ENCODE data around the gene MPPE1.
"Not testable (repeated sequence)": the region's sequence is repeated elsewhere in the genome, so short reads cannot be mapped to it uniquely, and the experiment has no call there.

The MPPE1 gene

DNA sequence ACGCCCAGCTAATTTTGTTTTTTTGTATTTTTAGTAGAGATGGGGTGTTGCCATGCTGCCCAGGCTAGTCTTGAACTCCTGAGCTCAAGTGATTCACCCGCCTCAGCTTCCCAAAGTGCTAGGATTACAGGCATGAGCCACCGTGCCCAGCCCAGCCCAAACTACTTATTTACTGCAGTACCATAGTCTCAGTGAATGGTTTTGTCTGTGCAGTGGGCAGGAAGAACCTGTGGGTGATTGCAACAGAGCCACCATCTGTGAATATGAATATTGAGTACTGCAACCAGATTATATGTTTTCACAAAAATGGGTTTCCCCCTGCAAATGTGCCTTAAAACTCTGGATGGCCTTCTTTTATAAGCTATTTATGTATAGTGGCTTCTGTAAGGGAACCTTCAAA lies 9.1 kb downstream of the MPPE1 start:
- TF ChIP-seq, protein P1, sequence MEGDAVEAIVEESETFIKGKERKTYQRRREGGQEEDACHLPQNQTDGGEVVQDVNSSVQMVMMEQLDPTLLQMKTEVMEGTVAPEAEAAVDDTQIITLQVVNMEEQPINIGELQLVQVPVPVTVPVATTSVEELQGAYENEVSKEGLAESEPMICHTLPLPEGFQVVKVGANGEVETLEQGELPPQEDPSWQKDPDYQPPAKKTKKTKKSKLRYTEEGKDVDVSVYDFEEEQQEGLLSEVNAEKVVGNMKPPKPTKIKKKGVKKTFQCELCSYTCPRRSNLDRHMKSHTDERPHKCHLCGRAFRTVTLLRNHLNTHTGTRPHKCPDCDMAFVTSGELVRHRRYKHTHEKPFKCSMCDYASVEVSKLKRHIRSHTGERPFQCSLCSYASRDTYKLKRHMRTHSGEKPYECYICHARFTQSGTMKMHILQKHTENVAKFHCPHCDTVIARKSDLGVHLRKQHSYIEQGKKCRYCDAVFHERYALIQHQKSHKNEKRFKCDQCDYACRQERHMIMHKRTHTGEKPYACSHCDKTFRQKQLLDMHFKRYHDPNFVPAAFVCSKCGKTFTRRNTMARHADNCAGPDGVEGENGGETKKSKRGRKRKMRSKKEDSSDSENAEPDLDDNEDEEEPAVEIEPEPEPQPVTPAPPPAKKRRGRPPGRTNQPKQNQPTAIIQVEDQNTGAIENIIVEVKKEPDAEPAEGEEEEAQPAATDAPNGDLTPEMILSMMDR (conservative IDR thresholded peaks at IDR 0.05) = no peak
- no peak overlapping the region for H3K27ac ChIP-seq

DNA sequence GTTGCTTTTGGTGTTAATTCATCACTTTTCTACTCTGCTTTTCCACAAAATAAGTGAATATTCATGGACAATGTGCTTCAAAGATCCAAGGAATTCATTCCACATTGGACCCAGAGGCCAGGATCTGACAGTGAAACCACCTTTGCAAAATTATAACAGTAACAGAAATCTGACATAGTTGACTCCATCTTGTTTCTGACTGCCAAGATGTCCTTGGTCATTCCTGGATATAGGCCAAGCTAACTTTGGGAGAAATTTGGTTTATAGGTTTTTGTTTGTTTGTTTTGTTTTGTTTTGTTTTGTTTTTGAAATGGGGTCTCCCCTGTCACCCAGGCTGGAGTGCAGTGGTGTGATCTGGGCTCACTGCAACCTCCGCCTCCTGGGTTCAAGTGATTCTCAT lies 10.3 kb downstream of the MPPE1 start:
- H3K27ac ChIP-seq = no peak overlapping the region
- TF ChIP-seq, protein P1 (conservative IDR thresholded peaks at IDR 0.05) = no peak

DNA sequence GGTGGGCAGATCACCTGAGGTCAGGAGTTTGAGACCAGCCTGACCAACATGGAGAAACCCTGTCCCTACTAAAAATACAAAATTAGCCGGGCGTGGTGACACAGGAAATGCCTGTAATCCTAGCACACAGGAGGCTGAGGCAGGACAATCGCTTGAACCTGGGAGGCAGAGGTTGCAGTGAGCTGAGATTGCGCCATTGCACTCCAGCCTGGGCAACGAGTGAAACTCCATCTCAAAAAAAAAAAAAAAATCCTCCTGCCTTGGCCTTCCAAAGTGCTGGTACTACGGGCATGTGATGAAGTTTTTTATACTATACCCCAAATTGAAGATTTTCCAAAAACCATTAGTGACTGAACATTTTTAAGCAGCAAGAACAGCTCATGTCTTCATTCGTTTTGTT lies 15.7 kb downstream of the MPPE1 start:
- not testable (repeated sequence) for H3K27ac ChIP-seq

DNA sequence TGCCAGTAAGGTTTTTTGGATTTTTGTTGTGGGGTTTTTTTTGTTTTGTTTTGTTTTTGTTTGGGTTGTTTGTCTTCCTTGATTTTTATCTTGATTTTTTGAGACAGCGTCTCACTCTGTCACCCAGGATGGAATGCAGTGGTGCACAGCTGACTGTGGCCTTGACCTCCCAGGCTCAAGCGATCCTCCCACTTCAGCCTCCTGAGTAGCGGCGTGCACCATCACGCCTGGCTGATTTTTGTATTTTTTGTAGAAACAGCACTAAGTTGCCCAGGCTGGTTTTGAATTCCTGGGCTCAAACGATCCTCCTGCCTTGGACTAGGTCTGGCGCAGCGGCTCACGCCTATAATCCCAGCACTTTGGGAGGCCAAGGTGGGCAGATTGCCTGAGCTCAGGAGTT lies 16.4 kb downstream of the MPPE1 start:
- TF ChIP-seq, protein P1 (conservative IDR thresholded peaks at IDR 0.05) = no peak
- no peak overlapping the region for H3K27ac ChIP-seq

DNA sequence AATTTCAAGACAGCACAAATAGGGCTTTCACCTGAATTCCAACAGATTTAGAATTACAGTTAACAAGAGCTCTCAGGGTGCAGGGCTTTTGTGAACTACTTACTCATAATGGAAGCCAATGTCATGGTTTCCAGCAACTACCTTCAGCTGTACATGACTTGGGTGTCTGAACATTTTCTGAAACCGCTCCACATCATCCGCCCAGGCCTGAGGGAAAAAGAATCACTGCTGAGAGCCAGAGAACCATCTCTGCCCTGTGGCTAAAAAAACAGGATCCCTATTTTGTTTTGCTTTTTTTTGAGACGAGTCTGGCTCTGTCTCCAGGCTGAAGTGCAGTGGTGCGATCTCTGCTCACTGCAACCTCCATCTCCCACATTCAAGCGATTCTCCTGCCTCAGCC lies 18.8 kb downstream of the MPPE1 start:
- H3K27ac ChIP-seq = no peak overlapping the region
- TF ChIP-seq, protein P1 (conservative IDR thresholded peaks at IDR 0.05) = no peak

DNA sequence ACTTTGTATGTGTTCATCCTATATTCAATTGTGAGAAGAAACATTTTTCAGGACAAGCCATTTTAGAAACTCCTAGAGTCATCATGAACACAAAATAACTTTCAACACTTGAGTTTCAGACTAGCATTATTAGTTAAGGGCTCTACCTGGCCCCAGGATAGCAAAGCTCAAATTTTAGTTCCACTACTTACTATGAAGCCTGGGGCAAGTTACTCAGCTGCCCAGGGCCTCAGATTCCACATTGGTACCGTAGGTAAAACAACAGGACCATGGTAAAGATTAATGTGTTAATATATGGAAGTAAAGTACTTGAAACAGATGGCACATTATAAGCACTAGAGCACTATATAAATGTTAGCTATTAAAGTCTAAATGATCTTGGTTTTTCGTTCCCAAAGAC lies 19.4 kb downstream of the MPPE1 start:
- TF ChIP-seq, protein P1 (conservative IDR thresholded peaks at IDR 0.05) = no peak
- H3K27ac ChIP-seq = no peak overlapping the region

DNA sequence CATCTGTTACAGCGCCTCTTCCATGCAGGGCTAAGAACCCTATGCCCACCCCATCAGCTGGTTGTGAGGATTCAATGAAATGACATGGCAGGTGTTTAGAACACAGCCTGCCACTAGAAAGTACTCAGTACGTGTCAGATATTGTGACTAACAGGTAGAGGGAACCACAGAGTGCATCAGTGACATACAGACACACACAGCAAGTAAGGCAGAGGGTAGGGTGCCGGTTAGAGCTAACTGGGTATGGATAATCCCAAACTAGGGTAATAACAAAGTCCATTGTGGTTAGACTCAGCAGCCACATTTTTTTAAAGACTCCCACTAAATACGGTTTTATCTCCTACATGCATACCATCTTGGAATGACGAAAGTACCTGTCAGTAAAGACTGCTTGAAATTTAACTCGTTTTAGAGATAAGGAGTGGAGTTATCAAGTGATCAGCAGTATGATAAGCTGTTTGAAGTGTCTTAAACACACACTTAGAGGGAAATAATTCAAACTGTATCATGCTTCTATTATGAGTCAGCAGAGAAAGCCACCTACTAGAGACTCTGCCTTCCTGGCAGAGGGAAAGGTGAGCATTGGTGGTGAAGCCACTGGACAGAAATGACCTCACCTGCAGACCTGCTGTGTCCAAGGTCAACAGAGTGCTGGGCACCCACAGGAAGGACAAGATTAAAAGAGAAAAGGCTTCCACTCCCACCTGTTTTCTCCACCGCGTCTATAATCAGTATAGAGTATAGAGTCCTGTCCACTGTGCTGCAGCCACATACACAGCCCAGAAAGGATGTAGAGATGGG lies 20.6 kb downstream of the MPPE1 start:
- H3K27ac ChIP-seq = no peak overlapping the region
- TF ChIP-seq, protein P1 (conservative IDR thresholded peaks at IDR 0.05) = no peak

DNA sequence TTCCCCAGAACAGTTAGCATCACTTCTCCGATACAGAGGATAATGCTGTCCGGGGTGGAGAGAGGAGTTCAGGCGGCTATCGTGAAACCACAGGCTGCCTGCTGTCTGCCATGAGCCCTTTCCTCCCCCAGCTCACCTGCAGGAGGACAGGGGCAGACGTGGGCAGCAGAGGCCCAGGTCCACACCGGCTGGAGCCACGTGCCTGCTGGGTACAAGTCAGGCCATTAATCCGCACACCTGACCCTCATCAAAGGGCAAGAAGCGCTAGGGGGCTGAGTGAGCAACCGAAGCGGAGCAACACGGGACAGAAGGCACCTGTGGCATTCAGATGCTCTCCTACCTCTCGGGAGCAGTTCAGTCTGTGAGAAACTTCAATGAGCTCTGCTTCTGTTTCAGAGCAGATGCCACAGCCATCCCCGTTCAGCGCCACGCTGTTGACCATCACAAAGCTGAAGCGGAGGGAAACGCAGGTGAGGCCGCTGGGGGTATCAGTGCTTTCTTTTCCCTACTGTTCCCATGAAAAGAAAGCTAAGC lies 21.5 kb downstream of the MPPE1 start:
- H3K27ac ChIP-seq = no peak overlapping the region
- TF ChIP-seq, protein P1 (conservative IDR thresholded peaks at IDR 0.05) = no peak

All from VCaP (cell line).